IMR-90 (cell line): Measurements from ENCODE around the gene HOXC6. TPM values are rescaled to one million over a fixed set of nuclear protein-coding genes. Genes with fewer than 3 reads are reported as not detected.

Source experiments
- ATAC-seq: fragments of 200-7000 bp; cut with Tn5 transposase; 2 replicates; pipeline ENCODE4 v1.9.1; 2020; ENCODE audit warnings: low read depth, mild to moderate bottlenecking, moderate library complexity
- BruUV-seq: library from RNA; stranded (reverse); fragments of 400-500 nt; replicated peaks from 2 replicates; lab custom pipeline; 2021; lab: Mats Ljungman, UMichigan
- CTCF ChIA-PET: fragments of 300-600 bp; formaldehyde crosslinking; extraction: SDS; loops from one replicate; lab custom pipeline; 2021; ENCODE audit warnings: antibody characterized with exemption; lab: Yijun Ruan, JAX
- POLR2A ChIA-PET: fragments of 300-600 bp; sonication (Branson Sonifier 250); formaldehyde crosslinking; loops from one replicate; lab custom pipeline; 2022; ENCODE audit warnings: antibody characterized with exemption; ENCODE audit not compliant: unreplicated experiment; lab: Charles Lee
- DNase-seq: peaks from one replicate; pipeline ENCODE4 v3.0.0; 2013
- H2AFZ ChIP-seq: replicated peaks from 2 replicates; pipeline ENCODE3; 2013; ENCODE audit warnings: low read length, mild to moderate bottlenecking; ENCODE audit not compliant: poor library complexity
- H2AK5ac ChIP-seq: 2 replicates; pipeline ENCODE4 v1.6.1; 2013; ENCODE audit warnings: low read depth, low read length, inconsistent platforms
- H2AK9ac ChIP-seq: replicated peaks from 2 replicates; pipeline ENCODE3; 2013; ENCODE audit warnings: mild to moderate bottlenecking, low read depth, low read length, moderate library complexity; ENCODE audit not compliant: poor library complexity
- H2BK120ac ChIP-seq: 2 replicates; pipeline ENCODE4 v1.6.1; 2013; ENCODE audit warnings: low read depth, low read length, inconsistent platforms
- H2BK15ac ChIP-seq: 3 replicates; pipeline ENCODE4 v1.6.1; 2013; ENCODE audit warnings: low read depth, low read length, inconsistent platforms
- H2BK20ac ChIP-seq: 2 replicates; pipeline ENCODE4 v1.6.1; 2013; ENCODE audit warnings: low read depth, mild to moderate bottlenecking, inconsistent platforms, low read length, moderate library complexity
- H2BK5ac ChIP-seq: 2 replicates; pipeline ENCODE4 v1.6.1; 2013; ENCODE audit warnings: mild to moderate bottlenecking, low read depth, low read length, inconsistent platforms; ENCODE audit not compliant: poor library complexity, severe bottlenecking
- H3K14ac ChIP-seq: replicated peaks from 2 replicates; pipeline ENCODE4 v1.6.1; 2013; ENCODE audit warnings: low read depth, low read length, inconsistent platforms
- H3K18ac ChIP-seq: 2 replicates; pipeline ENCODE4 v1.6.1; 2013; ENCODE audit warnings: low read depth, low read length, control low read depth
- H3K23ac ChIP-seq: 2 replicates; pipeline ENCODE4 v1.6.1; 2013; ENCODE audit warnings: low read depth, low read length, inconsistent platforms
- H3K27ac ChIP-seq: 2 replicates; pipeline ENCODE4 v1.5.1; 2013; ENCODE audit warnings: mild to moderate bottlenecking, control low read depth, low read length; ENCODE audit not compliant: insufficient read depth
- H3K27me3 ChIP-seq: 2 replicates; pipeline ENCODE4 v1.6.1; 2013; ENCODE audit warnings: low read length; ENCODE audit not compliant: control insufficient read depth, insufficient read depth
- H3K36me3 ChIP-seq: 2 replicates; pipeline ENCODE4 v1.6.1; 2013; ENCODE audit warnings: low read length, mixed read lengths; ENCODE audit not compliant: control insufficient read depth, insufficient read depth
- H3K4ac ChIP-seq: 2 replicates; pipeline ENCODE4 v1.6.1; 2013; ENCODE audit warnings: low read depth, low read length, inconsistent platforms
- H3K4me1 ChIP-seq: 2 replicates; pipeline ENCODE4 v1.6.1; 2013; ENCODE audit warnings: low read length, mixed read lengths; ENCODE audit not compliant: control insufficient read depth, insufficient read depth
- H3K4me2 ChIP-seq: 2 replicates; pipeline ENCODE4 v1.6.1; 2013; ENCODE audit warnings: low read depth, mild to moderate bottlenecking, control low read depth, low read length, moderate library complexity
- H3K4me3 ChIP-seq: 2 replicates; pipeline ENCODE4 v1.5.1; 2013; ENCODE audit warnings: low read depth, mild to moderate bottlenecking, control low read depth, low read length, moderate library complexity; ENCODE audit not compliant: insufficient read depth
- H3K56ac ChIP-seq: 2 replicates; pipeline ENCODE4 v1.6.1; 2013; ENCODE audit warnings: low read length, inconsistent platforms; ENCODE audit not compliant: insufficient read depth; ENCODE audit errors: extremely low read depth
- H3K79me1 ChIP-seq, 2 experiments: 2 replicates each; pipeline ENCODE4 v1.6.1; 2013; ENCODE audit warnings: low read length in 2 of 2, inconsistent platforms in 1 of 2, low read depth in 1 of 2
- H3K9ac ChIP-seq: 2 replicates; pipeline ENCODE4 v1.6.1; 2013; ENCODE audit warnings: low read depth, low read length, control low read depth
- H3K9me1 ChIP-seq: 2 replicates; pipeline ENCODE4 v1.6.1; 2013; ENCODE audit warnings: low read length, inconsistent platforms; ENCODE audit not compliant: insufficient read depth
- H3K9me3 ChIP-seq: 2 replicates; pipeline ENCODE4 v1.6.1; 2013; ENCODE audit warnings: low read length; ENCODE audit not compliant: control insufficient read depth, insufficient read depth
- H4K20me1 ChIP-seq: 2 replicates; pipeline ENCODE4 v1.6.1; 2013; ENCODE audit warnings: low read length, inconsistent platforms; ENCODE audit not compliant: insufficient read depth
- H4K5ac ChIP-seq: 2 replicates; pipeline ENCODE4 v1.6.1; 2013; ENCODE audit warnings: mild to moderate bottlenecking, low read depth, low read length, control low read depth
- H4K8ac ChIP-seq, 2 experiments: 2 replicates each; pipeline ENCODE4 v1.6.1; 2013; ENCODE audit warnings: low read depth in 2 of 2, low read length in 2 of 2, control low read depth in 1 of 2, inconsistent platforms in 1 of 2
- H4K91ac ChIP-seq: 2 replicates; pipeline ENCODE4 v1.6.1; 2013; ENCODE audit warnings: low read depth, low read length, inconsistent platforms; ENCODE audit not compliant: insufficient read depth
- BHLHE40 ChIP-seq: fragments of 150-350 bp; IDR thresholded peaks from 2 replicates; pipeline ENCODE4 v1.6.1; 2016; ENCODE audit warnings: mild to moderate bottlenecking, low read depth, low read length
- CEBPB ChIP-seq: IDR thresholded peaks from 2 replicates; pipeline ENCODE4 v1.6.1; 2012; ENCODE audit warnings: low read depth, low read length, improper control_type of control experiment
- CHD1 ChIP-seq: IDR thresholded peaks from 2 replicates; pipeline ENCODE4 v1.6.1; 2012; ENCODE audit warnings: low read depth, low read length, improper control_type of control experiment
- FOS ChIP-seq: fragments of 150-350 bp; IDR thresholded peaks from 2 replicates; pipeline ENCODE4 v1.6.1; 2016; ENCODE audit warnings: low read depth, low read length
- MAFK ChIP-seq: IDR thresholded peaks from 2 replicates; pipeline ENCODE4 v1.6.1; 2012; ENCODE audit warnings: low read depth, low read length, improper control_type of control experiment
- MAZ ChIP-seq: IDR thresholded peaks from 2 replicates; pipeline ENCODE4 v1.6.1; 2012; ENCODE audit warnings: low read depth, mild to moderate bottlenecking, low read length, improper control_type of control experiment, moderate library complexity, borderline replicate concordance
- MXI1 ChIP-seq: IDR thresholded peaks from 2 replicates; pipeline ENCODE4 v1.6.1; 2012; ENCODE audit warnings: low read depth, mild to moderate bottlenecking, low read length, moderate library complexity, borderline replicate concordance
- NFE2L2 ChIP-seq: fragments of 150-350 bp; IDR thresholded peaks from 2 replicates; pipeline ENCODE4 v1.6.1; 2016; ENCODE audit warnings: low read depth, mild to moderate bottlenecking, low read length
- POLR2A ChIP-seq: IDR thresholded peaks from 2 replicates; pipeline ENCODE4 v1.6.1; 2012; ENCODE audit warnings: mild to moderate bottlenecking, low read depth, low read length
- RCOR1 ChIP-seq: IDR thresholded peaks from 2 replicates; pipeline ENCODE4 v1.6.1; 2012; ENCODE audit warnings: mild to moderate bottlenecking, low read length, improper control_type of control experiment; ENCODE audit not compliant: insufficient replicate concordance
- RFX5 ChIP-seq: IDR thresholded peaks from 2 replicates; pipeline ENCODE4 v1.8.0; 2012; ENCODE audit warnings: low read depth, mild to moderate bottlenecking, low read length, moderate library complexity
- SMC3 ChIP-seq: fragments of 150-350 bp; IDR thresholded peaks from 2 replicates; pipeline ENCODE4 v1.6.1; 2016; ENCODE audit warnings: low read depth, mild to moderate bottlenecking, antibody characterized with exemption, low read length, moderate library complexity
- USF2 ChIP-seq: fragments of 150-350 bp; IDR thresholded peaks from 2 replicates; pipeline ENCODE4 v1.6.1; 2017; ENCODE audit warnings: mild to moderate bottlenecking, antibody characterized with exemption, low read length, low read depth
- WGBS, 2 experiments: methylation state at CpG; one replicate each; pipeline versions ENCODE4 v1.1.5 to v1.1.7; 2013; ENCODE audit warnings: missing lambda C conversion rate in 2 of 2; ENCODE audit not compliant: insufficient read length in 1 of 2; ENCODE audit errors: extremely low coverage in 2 of 2; 5-methylcytosine and 5-hydroxymethylcytosine counted together
- dilution Hi-C: fragments of 300-500 bp; cut with HindIII; formaldehyde crosslinking; loops from one replicate; pipeline ENCODE4 v1.14.3; 2018; ENCODE audit warnings: low sequenced_read_pairs; ENCODE audit not compliant: unreplicated experiment
- in situ Hi-C: fragments of 300-500 bp; cut with MboI; formaldehyde crosslinking; loops from 3 replicates; pipeline ENCODE4 v1.14.3; 2019; ENCODE audit warnings: low sequenced_read_pairs, inconsistent platforms, mixed read lengths
- intact Hi-C: fragments of 100-400 bp; cut with micrococcal nuclease; formaldehyde crosslinking; loops from 2 replicates; pipeline ENCODE4 v1.10.0; 2022
- polyA plus RNA-seq, 3 experiments: library from polyadenylated mRNA; depleted of rRNA; stranded (reverse); fragments of >200 nt; gene quantifications; 2 replicates each; pipeline ENCODE4 v1.2.3, GENCODE V29; 2012; ENCODE audit warnings: low replicate concordance in 1 of 3
- total RNA-seq: library from RNA; depleted of rRNA; stranded (reverse); fragments of >200 nt; gene quantifications from 2 replicates; pipeline ENCODE4 v1.2.3, GENCODE V29; 2012
- TF ChIP-seq, protein P1 (sequence below): conservative IDR thresholded peaks from 2 replicates; pipeline ENCODE4 v1.5.1; 2012; ENCODE audit warnings: mild to moderate bottlenecking, low read depth, low read length, improper control_type of control experiment

HOXC6 gene
- total and polyA plus RNA-seq, 2 of the 4 experiments (the other 2 are of a cell fraction): 1.1 TPM; not detected in 1

DNA sequence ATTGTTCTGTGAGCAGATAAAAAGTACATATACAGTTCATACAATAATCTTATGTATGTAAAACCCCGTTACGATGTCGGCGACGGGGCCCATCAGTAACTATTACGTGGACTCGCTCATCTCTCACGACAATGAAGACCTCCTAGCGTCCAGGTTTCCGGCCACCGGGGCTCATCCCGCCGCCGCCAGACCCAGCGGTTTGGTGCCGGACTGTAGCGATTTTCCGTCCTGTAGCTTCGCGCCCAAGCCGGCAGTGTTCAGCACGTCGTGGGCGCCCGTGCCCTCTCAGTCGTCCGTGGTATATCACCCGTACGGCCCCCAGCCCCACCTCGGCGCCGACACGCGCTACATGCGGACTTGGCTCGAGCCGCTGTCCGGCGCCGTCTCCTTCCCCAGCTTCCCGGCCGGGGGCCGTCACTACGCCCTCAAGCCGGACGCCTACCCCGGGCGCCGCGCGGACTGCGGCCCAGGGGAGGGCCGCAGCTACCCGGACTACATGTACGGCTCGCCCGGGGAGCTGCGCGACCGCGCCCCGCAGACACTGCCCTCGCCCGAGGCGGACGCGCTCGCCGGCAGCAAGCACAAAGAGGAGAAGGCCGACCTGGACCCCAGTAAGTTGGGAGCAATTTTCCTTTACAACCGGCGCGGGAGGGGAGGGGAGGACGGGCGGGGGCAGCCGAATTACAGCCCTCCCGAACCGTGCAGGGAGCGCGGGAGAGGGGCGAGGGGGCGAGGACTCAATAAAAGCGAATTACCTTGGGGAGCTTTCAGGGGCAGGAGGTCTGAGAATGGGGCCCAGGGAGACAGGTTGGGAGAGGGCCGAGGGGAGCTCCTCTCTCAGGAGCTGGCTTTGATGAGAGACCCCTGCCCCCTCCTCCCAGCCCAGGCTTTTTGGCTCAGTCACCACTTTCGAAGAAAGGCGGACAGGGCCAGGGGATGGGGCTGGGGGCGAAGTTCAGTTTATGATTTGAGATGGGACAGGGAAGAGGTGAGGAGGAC, 27.8 kb upstream of the HOXC6 start, which contains the start of gene HOXC9:
TSS of gene HOXC9 (plus strand) at position 46 of the 999 bp plus-strand sequence. CDS start at position 74, 28 bp downstream.
- dilution Hi-C loops (no loop called here), intact Hi-C loops (loop anchor here (10.0 kb wide), 1 partner anchor 296 kb away; no protein-coding TSS in a partner anchor), in situ Hi-C loops (no loop called here)
- Histone ChIP-seq H3K4me2 (peak within 1 kb of the TSS; percentile 95), H3K14ac (no peak within 1 kb of the TSS), H2AFZ (peak within 1 kb of the TSS; percentile 84), H3K9me3 (peaks cover 8% of the 10 kb centered on the region; the same call in 1 of the 2 replicates), H2AK5ac (no peak within 1 kb of the TSS), H3K36me3 (no peaks in the 10 kb centered on the region), H4K91ac (no peak within 1 kb of the TSS), H3K4me3 (peak within 1 kb of the TSS; percentile 32), H3K18ac (no peak within 1 kb of the TSS), H3K23ac (no peak within 1 kb of the TSS), H3K79me1 (no peaks in the 10 kb centered on the region), H2BK20ac (no peak within 1 kb of the TSS), H2BK5ac (no peak within 1 kb of the TSS), H2BK120ac (no peak within 1 kb of the TSS), H4K8ac (no peak within 1 kb of the TSS), H2BK15ac (no peak within 1 kb of the TSS), H3K4ac (no peak within 1 kb of the TSS), H4K5ac (no peak within 1 kb of the TSS), H4K20me1 (no peaks in the 10 kb centered on the region), H3K9me1 (no peaks in the 10 kb centered on the region), H3K27me3 (peaks cover 98% of the 10 kb centered on the region), H3K27ac (no peak within 1 kb of the TSS), H3K4me1 (0 out of 2 replicates have a peak, but pooled peaks cover under 1% of the 10 kb centered on the region), H2AK9ac (no peak within 1 kb of the TSS), H3K9ac (no peak within 1 kb of the TSS), H3K56ac (no peak within 1 kb of the TSS)
- POLR2A ChIA-PET: interaction anchor here (0.6 kb wide), 1 partner anchor 20 kb away, joined by 3 read pairs; no protein-coding TSS in a partner anchor
- no TSS peak for BruUV-seq
- CTCF ChIA-PET: interaction anchor here (1.1 to 1.9 kb wide), 4 partner anchors 13 to 208 kb away, joined by 3 to 9 read pairs (median 4); partner anchors contain the start of gene HOXC10
- peak; percentile 25; the same call in 1 of the 2 replicates for ATAC-seq
- DNase-seq: no peak
- WGBS, 2 experiments: 1% methylated on average over 44 of the region's 87 CpGs; no CpG with 5 or more reads in 1 of the 2 experiments
- TF ChIP-seq MAZ (no peak), RFX5 (no peak), POLR2A (no peak), CEBPB (no peak), MAFK (no peak), RCOR1 (no peak), MXI1 (no peak), USF2 (no peak), SMC3 (no peak), CHD1 (no peak), NFE2L2 (no peak), FOS (no peak), BHLHE40 (no peak)
- TF ChIP-seq, protein P1, sequence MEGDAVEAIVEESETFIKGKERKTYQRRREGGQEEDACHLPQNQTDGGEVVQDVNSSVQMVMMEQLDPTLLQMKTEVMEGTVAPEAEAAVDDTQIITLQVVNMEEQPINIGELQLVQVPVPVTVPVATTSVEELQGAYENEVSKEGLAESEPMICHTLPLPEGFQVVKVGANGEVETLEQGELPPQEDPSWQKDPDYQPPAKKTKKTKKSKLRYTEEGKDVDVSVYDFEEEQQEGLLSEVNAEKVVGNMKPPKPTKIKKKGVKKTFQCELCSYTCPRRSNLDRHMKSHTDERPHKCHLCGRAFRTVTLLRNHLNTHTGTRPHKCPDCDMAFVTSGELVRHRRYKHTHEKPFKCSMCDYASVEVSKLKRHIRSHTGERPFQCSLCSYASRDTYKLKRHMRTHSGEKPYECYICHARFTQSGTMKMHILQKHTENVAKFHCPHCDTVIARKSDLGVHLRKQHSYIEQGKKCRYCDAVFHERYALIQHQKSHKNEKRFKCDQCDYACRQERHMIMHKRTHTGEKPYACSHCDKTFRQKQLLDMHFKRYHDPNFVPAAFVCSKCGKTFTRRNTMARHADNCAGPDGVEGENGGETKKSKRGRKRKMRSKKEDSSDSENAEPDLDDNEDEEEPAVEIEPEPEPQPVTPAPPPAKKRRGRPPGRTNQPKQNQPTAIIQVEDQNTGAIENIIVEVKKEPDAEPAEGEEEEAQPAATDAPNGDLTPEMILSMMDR: no peak
